ENCODE results near the gene SEZ6. TPM values are rescaled to one million over a fixed set of nuclear protein-coding genes. Genes with fewer than 3 reads are reported as not detected.

Gene SEZ6
- total RNA-seq, 1 donor from 2014 or later: 0.30 TPM

DNA sequence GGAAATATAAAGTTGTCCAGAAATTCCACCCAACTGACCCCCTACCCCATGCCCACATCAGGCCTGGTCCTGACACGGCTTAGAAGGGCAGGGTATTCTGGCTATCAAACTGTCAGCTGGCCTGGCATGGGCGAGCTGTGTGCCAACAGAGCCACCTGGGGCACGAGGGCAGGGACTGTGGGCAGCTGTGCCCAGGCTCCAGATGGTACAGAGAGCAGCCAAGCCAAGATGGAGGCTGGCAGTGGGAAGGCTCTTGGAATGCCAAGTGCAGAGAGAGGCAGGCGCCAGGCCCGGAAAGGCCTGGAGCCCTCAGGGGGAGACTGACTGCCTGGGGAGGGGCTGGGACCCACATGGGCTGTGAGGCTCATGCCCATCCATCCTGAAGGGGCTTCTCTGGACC is 30.2 kb downstream of the SEZ6 start:
- DNase-seq: no peak

DNA sequence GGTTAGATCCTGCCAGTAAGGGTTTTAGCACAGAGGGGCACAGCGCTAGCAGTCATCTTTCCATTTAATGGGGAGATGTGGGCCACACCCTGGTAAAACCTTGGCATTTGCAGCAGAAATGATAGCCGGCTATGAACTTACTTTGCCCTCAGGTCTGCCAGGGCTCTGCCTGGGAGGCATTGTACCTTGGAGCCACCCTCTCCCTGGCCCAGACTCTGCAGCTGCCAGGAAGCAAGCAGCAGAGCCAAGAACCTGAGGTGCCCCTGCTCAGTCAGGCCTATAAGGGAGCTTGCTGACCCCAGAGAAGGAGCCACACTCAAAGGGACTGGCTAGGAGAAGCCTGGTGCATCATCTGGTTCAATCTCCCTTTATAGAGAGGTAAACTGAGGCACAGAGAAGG is 30.8 kb downstream of the SEZ6 start:
- DNase-seq: no peak

DNA sequence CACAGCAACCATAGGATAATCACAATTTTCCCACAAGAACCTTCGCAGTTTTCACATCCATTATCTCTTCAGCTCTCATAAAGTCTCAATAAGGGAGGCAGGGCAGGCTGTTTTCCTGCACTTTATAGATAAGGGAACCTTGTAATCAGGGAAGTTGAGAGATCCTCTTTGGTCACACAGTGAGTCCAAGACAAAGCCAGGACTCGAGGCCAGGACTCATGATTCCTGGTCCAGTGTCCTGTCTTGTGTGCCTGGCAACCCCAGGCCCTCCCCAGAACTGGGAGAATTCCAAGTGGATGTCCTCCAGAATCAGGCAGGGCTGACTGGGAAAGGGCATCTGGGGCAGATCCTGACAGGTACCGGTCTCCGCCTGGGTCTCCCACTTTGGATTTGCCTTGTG is 31.4 kb downstream of the SEZ6 start:
- no peak for DNase-seq

DNA sequence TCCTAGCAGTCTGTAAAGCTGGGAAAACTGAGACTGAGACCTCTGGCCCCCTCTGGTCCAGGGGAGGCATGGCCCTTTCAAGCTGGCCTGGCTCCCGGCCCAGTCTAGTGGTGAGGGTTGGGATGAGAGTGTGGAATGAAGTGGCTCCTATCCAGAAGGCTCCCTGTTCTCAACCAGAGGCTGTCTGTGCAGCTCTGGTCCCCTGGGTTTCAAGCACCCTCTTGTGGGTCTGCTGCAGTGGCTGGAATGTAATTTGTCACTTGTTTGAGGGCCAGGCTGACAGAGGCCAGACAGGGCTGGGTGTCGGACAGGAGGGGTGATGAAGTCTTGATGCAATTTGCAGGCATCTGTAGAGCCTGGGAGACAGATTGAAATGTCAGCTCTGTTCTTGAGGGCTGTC is 32.4 kb downstream of the SEZ6 start:
- no peak for DNase-seq

DNA sequence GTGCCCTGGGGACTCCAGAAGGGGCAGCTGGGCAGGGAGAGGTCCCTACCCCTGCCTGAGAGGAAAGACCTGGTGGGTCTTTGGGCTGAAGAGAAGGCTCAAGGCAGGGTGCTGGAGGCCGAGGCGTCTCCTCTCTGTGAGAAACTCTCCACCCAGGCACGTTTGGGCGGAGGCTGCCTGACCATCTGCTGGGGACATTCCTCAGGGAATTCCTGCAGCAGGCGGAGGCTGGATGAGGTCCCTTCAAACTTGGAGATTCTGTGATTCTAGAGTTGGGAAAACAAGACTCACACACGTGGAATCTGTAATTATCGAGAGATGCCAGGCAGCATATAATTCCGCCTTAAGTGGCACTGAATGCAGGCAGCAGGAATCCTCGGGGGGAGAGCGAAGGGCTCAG is 33.4 kb downstream of the SEZ6 start:
- no peak for DNase-seq

DNA sequence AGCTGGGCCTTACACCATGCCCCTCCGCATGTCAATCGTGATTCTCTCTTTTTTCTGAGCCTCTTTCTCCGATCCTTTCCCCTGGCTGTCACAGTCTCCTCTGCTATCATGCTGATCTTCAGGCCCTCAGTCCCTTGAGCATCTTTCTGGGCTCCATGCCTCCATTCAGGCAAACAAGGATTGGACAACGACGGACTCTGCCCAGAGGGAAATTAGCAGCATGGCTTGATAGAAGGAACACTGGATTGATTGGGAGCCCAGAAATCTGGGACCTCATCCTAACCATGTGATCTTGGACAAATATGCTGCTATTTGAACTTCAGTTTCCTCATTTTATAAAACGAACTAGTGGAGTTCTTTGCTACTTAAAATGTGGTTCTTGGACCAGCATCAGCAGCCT is 35.0 kb downstream of the SEZ6 start:
- DNase-seq: peak; percentile 53

DNA sequence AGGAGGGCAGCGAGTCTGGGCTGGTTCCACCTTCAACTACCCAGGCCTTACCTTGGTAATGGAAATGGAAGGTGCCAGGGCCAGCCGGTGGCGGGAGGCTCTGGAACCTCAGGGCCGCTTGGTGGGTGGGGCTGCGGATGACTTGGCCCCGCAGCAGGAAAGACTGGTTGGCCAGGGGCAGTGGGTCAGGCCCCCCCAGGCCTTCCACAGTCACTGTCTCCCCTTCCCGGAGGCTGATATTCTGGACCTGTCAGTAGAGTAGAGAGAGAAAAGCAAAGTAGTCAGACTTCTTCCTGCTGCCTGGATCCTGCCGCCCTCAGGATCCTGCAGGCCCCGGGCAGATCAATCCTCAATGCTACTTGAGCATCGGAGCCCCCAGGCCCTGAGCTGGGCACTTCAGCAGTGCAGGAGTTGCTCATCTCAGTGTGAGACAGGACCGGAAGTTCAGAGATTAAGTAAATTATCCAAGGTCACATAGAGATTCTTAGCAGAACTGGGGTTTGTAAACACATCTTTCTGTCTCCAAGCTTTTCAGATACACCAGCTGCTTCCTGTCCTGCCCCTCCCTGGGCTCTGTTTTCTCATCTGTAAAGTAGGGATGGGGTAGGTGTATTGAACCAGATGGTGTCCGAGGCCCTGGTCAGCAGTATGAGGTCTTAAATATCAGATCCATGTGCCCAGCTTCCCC is 36.0 kb downstream of the SEZ6 start:
- no peak for DNase-seq

DNA sequence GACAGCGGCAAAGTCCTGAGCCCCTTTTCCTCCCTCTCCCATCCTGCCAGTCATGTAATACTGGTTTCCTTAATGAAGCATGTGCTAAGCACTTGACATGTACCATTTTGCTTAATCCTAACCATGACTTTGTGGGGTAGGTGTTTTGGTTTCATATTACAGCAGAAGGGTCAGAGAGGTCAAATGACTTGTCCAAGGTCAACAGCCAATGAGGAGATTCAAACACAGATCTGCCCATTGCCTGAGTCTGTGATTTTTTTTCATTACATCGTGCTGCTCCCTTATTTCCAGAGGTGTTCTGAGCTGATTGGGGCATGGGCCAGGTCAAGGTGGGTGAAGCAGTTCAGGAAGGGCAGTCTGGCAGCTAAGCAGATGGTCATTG is 36.9 kb downstream of the SEZ6 start:
- DNase-seq: no peak

DNA sequence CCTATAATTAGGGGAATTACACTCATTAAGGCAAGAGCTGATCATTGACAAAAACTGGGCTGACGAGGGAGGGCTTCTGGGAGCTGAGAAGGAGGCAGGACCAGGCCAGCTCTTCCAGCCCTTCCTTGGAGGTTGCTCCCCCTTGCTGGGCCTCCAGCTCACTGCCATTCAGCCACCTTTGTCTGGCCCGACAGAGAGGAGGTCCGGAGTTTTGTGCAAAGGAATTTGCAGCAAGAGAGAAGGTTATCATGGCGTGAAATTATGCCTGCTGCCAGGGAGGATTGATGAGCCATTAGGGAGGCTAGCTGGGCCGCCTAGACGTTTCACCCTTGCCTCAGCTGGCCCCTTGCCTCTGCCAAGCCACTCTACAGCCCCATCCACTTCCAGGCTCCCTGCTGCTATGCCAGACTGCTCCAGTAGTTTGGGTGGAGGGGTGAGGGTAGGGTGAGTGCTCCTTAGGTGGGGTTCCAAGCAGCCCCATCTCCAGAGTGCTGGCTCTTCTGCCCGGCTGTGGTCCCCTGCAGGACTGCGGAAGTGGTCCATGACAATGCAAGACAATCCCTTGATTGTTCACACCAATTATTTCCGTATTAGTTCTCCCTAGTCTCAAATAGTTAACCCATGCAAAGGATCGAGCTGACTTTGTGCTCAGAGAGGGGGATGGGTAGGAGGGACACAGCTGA is 37.5 kb downstream of the SEZ6 start:
- DNase-seq: no peak

DNA sequence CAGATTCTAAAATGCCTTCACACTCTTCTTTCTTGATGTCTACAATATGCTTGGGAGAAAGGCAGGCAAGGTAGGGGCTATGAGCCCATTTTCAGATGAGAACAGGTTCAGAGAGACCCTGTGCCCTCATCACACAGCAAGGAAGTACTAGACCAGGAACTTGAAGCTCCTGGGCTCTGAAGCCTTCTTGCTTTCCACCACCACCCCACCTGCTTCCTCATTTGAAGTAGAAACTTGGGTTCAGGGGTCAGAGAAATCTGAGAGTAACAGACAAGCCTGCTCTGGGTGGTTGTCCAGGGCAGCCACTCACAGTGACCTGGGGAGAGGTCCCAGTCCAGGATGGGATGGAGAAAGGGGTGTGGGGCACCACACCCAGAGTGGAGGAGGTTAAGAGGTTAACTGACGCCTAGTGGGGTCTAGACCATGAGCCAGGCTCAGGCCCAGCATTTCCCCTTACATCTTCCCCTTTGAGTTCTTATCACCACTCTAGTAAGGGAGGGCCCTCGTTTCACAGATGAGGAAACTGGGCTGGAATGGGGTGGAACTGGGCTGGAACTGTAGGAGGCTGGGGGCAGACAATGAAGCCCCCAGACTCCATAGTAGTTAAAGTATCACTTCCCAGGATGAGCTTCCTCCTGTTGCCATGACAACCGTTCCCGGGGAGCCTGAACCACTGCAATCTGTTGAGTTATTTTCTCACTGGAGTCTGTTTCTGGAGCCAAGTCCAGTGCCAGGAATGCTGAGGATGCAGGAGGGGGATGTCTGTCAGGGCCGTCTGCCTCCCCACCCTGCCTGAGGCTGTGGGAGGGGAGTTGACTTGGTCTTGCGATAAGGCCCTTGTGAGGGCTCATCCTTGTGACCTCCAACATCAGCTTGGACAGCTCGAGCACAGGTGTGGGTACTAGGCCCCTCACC is 38.4 kb downstream of the SEZ6 start:
- no peak for DNase-seq

DNA sequence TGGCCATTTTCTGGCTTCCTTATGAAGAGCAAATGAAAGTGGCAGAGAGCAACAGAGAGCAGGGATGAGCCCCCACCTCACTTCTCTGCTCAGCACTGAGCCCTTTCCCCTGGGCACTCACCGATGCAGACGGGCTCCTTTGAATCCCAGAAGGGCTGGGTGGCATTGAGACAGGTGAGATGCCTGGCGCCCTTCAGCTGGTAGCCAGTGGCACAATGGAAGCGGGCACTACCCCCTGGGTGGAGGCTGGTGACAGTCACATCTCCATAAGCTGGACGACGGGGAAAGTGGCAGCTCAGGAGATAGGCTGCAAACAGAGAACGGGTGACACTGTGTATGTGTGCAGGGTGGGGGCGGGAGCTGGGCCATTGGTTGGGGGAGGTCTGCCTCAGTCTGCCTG is 42.0 kb downstream of the SEZ6 start:
- no peak for DNase-seq

DNA sequence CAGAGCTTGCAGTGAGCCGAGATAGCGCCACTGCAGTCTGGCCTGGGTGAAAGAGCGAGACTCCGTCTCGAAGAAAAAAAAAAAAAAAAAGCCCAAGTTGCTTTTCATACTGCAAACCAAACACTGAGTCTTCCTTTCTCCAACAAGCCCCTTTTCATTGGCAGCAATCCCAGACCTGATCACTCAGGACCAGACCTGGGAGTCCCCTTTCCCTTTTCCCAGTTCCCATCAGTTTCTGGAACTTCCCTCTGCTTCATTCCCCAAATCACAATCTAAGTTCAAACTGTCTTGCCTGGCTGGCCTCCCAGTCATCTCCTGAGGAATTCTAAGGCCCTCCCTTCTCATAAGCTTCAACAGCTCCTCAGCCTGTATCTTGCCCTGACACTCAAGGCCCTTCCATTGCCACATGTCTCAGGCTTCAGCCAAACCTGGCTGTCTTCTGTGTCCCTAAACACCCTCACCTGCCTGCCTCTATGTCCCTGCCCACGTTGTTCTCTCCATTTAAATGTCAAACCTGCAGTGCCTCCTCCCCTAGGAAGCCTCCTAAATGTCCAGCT is 42.7 kb downstream of the SEZ6 start:
- DNase-seq: no peak

DNA sequence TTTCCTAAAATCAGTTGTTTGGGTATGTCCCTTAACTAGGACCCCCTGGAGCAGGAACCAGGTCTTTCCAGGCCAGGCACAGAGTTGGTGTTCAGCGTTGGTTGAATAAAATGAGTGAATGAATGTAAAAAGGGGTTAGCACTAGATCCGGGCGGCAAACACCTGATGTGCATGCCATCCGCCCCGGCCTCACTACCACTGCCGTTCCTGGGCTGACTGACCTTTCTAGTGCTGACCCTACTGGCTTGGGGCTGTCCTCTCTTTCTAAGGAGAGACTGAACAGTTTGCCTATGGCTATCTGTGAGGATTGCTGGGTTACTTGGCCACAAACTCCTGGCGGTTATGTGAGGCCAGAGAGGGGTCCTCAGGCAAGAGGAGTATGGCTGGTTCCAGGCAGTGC is 44.4 kb downstream of the SEZ6 start:
- no peak for DNase-seq

DNA sequence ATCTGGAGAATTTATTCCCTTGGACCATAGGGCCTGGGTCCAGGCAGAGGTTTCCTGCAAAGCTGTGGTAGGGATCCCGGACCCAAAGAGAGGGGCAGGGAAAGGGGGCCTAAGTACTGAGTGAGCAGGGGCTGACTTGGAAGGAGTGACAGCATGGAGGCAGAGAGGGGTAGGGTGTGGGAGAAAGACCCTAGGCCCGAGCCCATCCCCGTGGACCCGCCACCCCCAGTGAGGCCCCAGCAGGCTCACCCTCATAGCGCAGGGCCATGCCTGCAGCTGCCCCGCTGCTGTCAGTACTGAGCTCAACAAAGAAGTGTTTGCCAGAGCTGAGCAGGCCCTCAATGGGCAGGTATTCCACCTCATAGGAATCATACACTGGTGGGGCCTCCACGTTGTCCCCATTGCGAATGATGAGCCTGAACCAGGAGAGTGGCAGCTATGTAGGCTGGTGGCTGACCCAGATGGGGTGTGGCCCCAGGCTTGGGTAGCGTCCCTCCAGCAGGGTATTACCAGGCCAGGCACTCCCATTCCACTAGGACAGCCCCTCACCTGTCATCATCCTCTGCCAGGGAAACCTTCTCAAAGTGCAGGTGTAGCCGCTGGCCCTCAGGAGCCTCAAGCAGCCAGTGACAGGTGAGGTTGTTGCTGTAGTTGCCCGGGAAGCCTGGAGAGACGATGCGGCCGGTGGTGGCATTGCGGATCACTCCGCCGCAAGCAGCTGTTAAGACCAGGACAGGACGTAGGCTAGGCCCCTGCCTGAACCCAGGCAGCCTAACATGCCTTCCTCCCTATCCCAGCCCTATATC is 45.4 kb downstream of the SEZ6 start:
- no peak for DNase-seq

DNA sequence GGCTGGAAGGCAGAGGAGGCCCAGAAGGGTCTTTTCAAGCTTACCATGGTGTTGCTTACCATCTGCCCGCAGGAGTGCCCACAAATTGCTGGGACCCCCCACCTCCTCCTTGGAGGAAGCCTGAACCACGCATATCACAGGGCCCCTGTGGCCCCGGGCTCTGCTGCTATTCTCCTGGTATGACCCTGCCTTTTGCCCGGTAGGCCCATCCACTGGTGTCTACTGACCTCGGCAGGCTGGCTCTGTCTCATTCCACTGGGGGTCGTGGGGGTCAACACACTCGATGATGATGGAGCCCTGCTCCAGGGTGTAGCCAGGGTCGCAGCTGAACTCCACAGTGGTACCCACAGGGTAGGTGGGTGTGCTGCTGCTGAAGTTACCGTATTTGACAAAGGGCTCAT is 46.4 kb downstream of the SEZ6 start:
- DNase-seq: no peak

DNA sequence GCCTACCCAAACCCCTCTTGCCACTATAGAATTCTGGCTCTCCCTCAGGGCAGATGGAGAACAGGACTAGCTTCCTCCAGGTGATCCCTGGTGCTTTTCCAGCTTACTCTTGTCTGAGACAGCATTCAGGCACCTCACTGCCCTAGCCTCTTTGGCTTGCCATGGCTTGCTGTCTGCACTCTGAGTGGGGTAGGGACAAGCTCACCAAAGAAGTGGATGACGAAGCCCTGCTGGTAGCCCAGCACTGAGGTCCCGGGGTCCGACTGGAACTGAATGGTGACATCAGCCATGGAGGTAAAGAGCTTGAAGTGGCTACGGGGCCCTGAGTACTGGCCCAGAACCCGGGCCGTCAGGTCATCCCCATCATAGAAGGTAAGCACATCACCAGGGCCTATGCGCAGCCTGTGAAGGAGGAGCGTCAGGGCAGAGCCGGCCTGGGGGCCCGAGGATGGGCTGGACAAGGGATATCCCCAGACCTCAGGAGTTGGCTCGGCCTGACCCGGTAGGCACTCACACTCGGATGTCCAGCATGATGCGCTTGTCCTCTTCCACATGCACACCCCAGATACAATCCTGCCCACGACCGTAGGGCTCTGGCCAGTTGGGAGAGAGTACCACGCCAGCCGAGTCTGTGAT is 46.9 kb downstream of the SEZ6 start:
- no peak for DNase-seq

DNA sequence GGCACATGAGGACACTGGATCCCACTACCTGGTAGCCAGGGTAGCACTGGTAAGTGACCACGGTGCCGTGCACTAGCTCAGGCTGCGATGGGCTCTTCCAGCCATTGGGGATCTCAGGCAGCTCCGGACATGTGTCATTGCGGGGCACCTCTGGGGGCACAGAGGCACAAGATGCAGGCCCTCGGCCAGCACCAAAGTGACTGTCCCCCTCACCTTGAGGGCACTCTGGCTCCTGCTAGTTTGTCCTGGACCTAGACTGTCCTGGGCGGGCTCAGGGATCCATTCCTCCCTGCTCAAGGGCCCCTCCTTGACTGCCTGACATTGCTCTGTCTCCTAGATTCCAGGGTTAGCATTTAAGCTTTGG is 47.9 kb downstream of the SEZ6 start:
- DNase-seq: no peak

DNA sequence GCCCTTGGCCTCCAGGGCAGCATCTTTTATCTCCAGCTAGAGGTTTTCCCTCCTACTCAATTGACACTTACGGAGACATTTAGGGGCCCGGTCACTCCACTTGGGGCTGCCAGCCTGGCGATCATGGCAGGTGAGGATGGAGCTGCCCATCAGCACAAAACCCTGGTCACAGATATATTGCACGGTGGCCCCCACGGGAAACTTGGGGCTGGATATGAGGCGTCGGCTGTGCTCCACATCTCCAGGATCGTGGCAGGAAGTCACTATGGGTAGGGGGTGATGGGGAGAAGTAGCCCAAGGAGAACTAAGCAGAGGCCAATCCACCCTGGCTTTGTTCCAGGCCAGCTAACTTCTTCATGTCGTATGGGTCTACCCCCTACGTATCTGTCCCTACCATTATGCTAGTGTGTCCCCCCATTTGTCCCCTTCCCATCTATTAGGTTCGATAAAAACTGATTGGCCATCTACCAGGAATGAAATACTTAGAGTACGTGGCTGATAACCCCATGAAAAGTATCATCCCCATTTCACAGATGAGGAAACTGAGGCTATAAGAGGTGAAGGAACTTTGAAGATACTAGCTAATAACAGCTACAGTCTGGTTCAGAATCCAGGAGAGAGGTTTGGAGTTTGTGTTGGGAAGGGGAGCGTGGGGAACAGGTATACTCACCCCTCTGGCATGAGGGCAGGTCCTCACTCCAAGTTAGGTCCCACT is 48.4 kb downstream of the SEZ6 start:
- DNase-seq: no peak

DNA sequence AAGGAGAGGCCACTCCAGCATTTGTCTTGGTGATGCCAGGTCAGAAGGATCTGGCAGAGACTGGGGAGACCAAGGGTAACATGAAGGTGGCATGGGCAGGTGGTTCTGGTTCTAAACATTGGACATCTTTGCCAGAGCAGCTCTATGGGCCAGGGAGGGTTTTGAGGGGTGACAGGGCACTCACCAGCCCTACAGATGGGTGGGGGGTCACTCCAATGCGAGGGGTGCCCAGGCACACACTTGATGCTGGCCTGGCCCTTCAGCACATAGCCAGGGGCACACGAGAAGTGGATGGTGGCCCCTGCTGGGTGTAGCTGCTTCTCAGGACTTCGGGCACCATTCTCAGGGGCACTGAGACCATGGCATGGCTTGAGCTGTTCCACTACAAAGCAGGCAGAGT is 49.0 kb downstream of the SEZ6 start:
- DNase-seq: no peak

DNA sequence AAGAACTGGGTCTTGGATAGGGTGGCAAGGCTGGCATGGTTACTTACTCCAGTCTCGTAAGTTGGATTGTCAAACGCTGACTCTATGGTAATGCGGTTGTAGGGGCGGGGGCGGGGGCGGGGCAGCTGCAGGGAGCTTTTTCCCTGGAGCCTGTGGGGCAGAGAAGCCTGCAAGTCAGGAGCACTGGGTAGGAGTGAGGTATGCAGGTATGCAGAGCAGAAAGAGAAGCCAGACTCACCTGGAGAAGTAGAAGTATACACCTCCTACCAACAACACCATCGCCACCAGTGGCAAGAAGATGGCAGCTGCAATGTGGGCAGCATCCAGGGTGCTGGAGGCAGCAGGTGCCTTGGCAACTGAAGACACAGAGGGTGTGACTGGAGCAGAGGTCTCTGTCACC is 49.7 kb downstream of the SEZ6 start:
- DNase-seq: no peak

DNA sequence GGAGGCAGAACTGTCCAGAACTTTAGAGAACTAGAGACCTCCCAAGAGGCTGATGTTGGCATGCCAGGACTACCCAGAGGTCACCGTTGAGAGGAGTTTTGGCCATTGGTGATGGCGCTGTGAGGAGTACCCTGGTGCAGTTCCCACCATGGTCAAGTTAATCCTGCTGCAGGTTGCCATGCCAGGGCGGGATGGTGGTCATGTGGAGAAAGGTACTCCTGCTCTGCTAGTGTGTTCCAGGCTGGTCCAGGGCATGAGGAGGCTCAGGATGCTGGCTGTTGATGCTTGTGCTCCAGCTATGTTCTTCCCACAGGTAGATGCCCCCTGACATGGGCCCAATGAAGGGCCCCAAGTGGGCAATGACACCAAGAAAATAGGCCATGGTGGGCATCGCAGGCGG is 50.4 kb downstream of the SEZ6 start:
- DNase-seq: no peak

Data from skin of body (tissue), 2 donors.